Sciatic nerve (tissue), 2 donors: ENCODE measurements around the gene TEF. TPM values are rescaled to one million over a fixed set of nuclear protein-coding genes. Genes with fewer than 3 reads are reported as not detected.

ENCODE experiments used
- ATAC-seq: fragments of 200-7000 bp; cut with Tn5 transposase; one replicate; pipeline ENCODE4 v1.9.1; 2020; ENCODE audit warnings: mild to moderate bottlenecking, moderate library complexity
- DNase-seq: peaks from one replicate; pipeline ENCODE4 v3.0.0-alpha.2; 2020; ENCODE audit warnings: low spot score
- intact Hi-C: fragments of 100-400 bp; cut with DNase I; formaldehyde crosslinking; loops from one replicate; pipeline ENCODE4 v1.14.2; 2022
- total RNA-seq: library from RNA; stranded (reverse); fragmentation: NEBNext Ultra II Directional; extraction: Animal tissue kit (Norgen Biotek cat#: 25700); gene quantifications from one replicate; pipeline ENCODE4 v1.2.1, GENCODE V29; 2021
- donor health status: DM: no; HTN: no; CAD: no.
- donor health status: DM: no; HTN: no; CAD: no.

The TEF gene
- total RNA-seq, 1 donor from 2014 or later = 36.5 TPM

DNA sequence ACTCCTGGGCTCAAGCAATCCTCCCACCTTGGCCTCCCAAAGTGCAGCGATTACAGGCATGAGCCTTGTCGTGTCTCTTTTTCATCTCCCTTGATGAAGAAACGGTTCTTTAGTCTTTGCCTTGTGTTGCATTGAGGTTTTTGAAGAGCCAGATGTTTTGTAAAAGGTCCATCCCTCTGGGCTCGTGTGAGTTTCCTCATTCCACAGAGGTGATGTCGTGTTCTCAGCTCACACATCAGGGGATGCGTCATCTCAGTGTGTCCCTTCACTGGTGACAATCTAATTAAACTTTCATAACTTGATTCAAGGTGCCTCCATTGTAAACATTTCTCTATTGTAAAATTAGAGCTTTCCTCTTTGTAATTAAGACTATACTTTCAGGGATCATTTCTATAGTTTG, 29.7 kb upstream of the TEF start:
- intact Hi-C loops = no loop called here

DNA sequence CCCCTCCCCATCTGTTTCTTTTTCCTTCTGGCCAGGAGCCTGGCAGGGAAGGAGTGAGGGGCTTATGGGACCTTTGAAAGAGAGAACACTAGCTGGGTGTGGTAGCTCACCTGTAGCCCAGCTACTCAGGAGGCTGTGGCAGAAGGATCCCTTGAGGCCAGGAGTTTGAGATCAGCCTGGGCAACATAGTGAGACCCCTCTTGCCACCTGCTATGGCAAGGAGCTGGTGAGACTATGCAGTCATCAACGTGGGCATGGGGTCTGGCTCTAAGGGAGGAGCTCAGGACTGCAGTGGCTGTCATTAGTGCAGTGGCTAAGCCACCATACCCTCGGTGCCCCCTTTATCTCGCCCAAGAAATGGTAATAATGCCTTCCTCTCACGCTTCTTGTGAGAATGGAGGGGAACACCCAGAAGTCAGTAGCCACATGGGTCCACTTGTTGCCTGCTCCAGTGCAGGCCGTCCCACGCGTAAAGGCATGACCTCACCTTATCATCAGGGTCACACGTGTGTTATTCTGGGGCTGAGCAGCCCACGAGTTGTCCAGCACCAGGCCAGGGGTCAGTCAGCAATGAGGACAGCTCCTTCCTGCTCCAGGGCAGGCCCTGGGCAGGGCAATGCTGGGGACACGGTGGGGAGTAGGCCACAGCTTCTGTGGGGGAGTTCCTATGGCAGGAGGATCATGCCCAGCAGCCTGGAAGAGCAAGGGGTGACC, 27.7 kb upstream of the TEF start:
- ATAC-seq = no peak
- intact Hi-C loops = no loop called here
- no peak for DNase-seq

More for the DNA sequence above, 29.7 kb upstream of the TEF start:
- ATAC-seq (no peak), DNase-seq (no peak)

DNA sequence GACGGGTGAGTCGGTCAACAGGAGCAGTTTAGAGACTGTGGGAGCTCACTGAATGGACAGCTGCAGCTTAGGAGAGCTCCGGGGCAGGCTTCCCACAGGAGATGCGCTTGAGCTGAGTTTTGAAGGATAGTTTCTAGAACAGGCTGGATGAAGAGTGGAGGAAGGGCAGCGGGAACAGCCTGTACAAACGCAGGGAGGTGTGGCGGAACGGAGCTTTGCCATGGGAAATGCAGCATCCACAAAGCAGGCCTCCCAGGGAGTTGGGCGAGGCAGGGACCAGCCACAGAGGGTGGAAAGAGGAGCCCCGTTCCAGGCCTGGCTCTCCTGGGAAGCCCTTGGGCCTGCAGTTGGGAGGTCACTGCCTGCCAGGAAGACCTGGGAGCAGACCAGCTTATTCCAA, 26.8 kb upstream of the TEF start:
- ATAC-seq = peak; percentile 72
- intact Hi-C loops = no loop called here
- DNase-seq = no peak

DNA sequence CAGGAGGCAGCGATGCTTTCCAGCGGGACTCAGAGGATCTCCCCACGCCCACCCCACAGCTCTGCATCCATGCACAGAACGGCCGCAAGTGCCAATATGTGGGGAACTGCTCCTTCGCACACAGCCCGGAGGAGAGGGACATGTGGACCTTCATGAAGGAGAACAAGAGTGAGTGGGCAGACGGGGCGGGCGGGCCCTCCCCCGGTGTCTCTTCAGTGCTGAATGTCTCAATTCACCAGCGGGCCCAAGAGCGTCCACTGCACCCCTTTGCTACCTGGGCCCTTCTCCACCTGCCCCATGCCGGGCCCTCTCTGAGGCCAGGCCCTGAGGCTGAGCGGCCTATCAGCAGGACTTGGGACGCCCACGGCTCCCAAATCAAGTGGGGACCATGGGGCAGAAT, 25.8 kb upstream of the TEF start:
- intact Hi-C loops = no loop called here
- no peak for DNase-seq

DNA sequence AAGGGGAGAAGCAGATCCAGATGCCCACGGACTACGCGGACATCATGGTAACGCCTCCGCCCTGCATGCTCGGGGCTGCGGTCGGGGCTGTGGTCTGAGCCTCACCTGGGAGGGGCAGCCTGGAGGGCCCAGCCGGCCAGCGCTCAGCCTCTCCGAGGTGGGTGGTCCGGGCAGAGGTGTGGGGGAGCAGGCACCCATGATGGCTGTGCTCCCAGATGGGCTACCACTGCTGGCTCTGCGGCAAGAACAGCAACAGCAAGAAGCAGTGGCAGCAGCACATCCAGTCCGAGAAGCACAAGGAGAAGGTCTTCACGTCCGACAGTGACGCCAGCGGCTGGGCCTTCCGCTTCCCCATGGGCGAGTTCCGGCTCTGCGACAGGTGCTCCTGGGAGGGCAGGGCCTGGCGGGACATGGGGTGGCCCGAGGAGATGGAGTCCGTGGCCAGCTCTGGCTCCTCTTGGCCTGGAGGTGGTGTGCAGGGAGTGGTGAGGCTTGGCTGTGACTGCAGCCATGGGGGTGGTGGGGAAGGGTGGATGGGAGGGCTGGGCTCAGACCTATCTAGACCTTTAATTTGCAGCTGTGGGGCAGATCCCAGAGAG, 25.2 kb upstream of the TEF start:
- ATAC-seq = no peak
- intact Hi-C loops = no loop called here
- no peak for DNase-seq

More for the DNA sequence above, 25.8 kb upstream of the TEF start:
- ATAC-seq = no peak

DNA sequence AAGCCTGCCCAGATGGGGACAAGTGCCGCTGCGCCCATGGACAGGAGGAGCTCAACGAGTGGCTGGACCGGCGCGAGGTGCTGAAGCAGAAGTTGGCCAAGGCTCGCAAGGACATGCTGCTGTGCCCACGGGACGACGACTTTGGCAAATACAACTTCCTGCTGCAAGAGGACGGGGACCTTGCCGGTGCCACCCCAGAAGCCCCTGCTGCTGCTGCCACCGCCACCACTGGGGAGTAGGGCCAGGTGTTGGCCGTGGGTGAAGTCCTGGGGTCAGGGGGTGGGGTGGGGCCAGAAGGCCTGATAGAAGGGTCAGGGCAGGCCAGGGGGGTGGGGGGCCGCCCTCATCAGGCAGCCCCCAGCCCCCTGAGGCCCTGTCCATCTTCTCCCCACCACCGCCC, 24.6 kb upstream of the TEF start:
- ATAC-seq (no peak), DNase-seq (no peak)
- intact Hi-C loops = no loop called here

DNA sequence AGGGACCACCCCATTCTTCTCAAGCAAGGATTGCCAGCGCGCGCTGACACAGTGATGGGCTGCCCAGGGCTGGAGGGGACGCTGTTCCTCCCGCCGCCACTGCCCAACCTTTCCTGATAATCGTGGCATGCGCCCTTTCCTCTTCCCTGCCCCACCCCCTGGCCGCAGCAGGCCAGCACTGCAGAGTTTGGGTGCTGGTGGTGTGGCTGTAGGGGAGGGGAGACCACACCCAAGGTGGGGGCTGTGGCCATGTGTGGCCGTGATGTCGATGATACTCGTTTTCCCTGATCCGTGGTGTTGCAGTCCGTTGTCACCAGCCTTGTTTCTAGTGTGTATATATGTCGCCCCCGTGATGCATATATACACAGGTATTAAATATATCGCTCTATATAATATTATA, 22.8 kb upstream of the TEF start:
- DNase-seq (no peak), ATAC-seq (no peak)
- intact Hi-C loops = no loop called here

DNA sequence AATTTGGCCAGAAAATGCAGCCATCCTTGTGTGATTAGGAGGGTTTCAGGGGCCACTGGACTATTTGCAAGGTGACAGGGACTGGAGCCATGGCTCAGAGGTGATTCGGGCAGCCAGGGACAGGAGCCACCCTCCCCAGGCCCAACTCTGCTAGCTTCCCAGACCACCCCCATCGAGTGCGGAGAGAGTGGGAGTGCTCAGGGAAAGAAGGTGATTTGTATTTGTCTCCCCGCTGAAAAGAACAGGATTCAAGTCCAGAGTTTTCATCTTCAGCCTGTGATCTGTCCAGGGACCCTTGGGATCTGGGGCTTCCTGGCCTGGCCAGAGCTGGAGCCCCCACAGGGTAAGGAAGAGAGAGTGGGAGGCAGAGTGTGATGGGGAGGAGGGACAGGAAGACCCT, 22.4 kb upstream of the TEF start:
- ATAC-seq = no peak
- DNase-seq = no peak
- intact Hi-C loops = no loop called here

DNA sequence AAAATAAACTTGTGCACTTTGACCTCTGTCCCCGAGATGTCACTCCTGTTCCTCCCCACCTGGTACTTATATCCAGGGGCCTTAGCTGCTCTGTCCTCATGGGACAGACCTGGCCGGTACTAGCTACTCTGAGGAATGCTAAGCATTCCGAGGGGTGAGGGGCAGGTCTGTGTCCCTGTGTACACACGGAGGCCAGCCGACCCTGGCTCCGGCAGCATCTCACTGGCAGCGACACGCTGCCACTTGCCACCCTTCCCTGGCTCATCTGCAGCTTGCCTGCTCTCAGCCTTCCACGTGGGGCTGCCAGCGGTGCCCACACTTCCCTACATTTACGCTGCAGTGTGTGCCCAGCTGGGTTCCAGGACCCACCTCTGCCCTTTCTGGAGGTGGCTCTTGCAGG, 21.6 kb upstream of the TEF start:
- ATAC-seq = no peak
- DNase-seq = no peak
- intact Hi-C loops = no loop called here

DNA sequence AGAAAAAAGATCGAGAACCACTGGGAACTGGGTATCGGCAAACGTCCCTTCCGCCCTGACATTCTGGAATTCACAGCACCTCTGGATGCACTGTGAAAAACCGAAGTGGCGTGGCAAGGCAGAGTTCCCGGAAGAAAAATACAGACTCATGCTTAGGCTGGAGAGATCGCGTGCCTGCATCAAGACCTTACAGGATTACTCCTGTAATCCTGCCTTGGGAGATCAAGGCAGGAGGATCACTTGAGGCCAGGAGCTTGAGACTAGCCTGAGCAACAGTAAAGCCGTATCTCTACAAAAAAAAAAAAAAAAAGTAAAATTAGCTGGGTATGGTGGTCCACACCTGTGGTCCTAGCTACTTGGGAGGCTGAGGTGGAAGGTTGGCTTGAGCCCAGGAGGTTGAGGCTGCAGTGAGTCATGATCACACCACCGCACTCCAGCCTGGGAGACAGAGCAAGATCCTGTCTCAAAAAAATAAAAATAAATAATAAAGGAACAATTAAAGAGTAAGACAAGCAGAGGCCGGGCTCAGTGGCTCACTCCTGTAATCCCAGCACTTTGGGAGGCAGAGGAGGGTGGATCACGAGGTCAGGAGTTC, 19.9 kb upstream of the TEF start:
- DNase-seq (no peak), ATAC-seq (no peak)
- intact Hi-C loops = no loop called here

DNA sequence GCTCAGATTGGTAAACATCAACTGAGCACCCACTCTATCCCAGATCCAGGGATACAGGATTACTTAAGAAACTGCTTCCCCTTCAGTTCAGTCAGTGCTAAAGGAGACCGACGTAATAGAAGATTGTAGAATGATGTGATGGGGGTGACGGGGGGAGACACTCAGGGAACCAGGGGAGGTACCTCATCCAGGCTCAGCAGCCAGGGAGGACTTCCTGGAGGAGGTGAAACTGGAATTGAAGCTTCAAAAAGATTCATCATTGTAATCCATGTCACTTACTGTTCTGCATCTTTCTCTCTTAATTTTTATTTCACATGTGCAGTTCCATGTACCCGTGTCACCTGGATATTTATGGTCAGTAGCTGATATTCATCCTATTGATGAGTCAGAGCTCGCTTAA, 19.1 kb upstream of the TEF start:
- DNase-seq (no peak), ATAC-seq (no peak)
- intact Hi-C loops = no loop called here

DNA sequence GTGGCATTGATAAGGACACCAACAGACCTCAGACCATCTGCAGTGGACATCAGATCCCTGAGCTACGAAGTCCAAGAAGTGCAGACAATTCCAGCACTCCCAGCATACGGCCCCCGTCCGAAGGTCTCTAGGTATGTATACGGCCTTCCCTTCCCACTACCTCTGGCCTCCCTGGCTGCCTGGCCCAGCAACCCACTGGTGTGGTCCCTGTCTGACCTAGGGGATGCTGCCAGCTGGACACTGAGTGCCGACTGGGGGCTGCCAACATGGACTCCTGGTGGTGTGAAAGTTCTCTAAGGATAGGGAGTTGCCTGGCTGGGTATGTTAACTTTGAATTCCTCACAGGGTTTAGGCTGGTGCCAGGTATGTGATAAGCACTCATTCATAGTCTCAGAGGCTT, 17.5 kb upstream of the TEF start:
- intact Hi-C loops = no loop called here
- ATAC-seq = no peak
- no peak for DNase-seq

DNA sequence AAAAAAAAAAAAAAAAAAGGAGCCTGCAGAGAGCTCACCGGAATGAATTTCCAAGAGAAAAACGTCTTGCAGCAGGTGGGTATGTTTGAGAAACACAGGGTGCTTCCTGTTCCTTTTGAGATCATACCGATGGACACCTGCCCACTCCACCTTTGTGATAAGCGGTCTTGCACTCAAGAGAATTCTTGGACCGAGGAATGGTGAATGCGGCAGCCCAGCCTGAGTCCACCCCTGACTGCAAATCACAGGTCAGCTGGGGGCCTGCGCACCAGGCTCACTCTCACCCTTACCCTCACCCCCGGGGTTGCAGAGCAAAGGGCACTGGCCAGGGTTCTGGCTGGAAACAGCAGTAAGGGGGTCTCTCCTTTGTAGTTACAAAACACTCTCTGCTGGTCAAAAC, 16.8 kb upstream of the TEF start:
- DNase-seq = no peak
- intact Hi-C loops = no loop called here
- ATAC-seq = no peak

DNA sequence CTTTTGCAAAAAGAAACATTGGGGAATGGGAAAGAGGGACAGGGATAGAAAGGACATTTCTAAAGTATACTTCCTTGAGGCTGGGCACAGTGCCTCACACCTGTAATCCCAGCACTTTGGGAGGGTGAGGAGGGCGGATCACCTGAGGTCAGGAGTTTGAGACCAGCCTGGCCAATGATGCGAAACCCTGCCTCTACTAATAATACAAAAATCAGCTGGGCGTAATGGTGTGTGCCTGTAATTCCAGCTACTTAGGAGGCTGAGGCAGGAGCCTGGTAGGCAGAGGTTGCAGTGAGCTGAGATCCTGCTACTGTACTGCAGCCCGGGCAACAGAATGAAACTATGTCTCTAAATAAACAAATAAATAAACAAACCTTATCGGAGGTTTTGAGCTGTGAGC, 16.3 kb upstream of the TEF start:
- intact Hi-C loops = no loop called here
- ATAC-seq (no peak), DNase-seq (no peak)

DNA sequence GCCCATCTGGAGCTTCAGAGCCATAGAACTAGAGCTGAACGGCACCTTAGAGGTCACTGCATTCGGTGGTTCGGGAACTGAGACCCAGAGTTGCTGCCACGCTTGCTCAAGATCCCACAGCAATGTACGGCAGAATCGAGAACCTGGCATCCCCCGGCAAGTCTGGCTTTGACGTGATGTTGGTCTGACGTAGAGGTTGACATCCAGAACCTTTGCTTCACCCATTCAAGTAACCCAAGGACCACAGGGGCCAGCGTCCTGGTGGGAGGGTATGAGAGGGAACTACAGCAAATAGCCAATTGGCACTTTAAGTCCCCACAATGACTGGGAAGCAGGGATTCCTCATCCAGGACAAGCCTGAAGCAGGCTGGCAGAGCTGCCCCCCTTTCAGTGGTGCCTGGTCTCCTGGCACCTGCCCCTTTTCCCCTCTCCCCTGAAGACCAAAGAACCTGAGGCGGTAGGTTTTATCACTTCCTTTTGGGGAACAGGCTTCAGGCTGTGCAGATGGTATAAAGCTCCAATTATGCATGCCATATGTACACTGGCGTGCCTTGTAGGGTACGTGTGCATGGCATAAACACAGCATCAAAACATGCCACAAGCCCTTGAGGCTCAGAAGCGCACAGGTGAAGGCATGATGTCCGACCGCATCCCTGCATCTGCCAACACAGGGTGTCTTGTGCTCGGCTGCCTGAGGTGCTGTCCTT, 15.3 kb upstream of the TEF start:
- intact Hi-C loops = no loop called here
- DNase-seq = no peak
- peak; percentile 0 for ATAC-seq

DNA sequence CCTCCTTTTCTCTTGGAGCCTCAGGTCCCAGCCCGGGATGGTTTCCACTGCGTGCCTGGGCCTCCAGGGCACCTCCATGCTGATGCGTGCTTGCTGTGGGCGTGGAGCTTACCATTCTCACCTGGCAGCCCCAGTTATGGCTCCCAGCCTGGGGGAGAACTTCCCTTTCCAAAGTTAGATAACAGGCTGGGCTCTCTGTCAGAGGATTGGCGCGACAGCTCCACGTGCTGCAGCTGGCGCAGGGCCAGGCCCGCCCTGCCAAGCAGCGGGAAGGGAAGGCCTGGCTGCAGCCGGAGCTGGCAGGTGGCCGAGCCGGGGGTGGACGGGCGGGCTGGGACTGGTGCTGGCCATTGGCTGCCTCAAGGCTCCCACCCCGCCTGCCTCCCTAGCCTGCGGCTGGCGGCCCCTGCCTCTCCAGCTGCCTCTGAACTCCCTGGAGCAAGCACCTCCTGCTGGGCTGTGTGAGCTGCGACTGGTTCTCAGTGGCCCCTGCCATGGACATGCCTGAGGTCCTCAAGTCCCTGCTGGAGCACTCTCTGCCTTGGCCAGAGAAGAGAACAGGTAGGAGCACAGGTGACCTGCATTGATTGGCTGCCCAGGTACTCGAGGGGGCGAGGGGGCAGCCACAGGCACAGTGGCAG, 14.6 kb upstream of the TEF start:
- intact Hi-C loops = no loop called here
- DNase-seq (peak; percentile 98), ATAC-seq (peak; percentile 95)

DNA sequence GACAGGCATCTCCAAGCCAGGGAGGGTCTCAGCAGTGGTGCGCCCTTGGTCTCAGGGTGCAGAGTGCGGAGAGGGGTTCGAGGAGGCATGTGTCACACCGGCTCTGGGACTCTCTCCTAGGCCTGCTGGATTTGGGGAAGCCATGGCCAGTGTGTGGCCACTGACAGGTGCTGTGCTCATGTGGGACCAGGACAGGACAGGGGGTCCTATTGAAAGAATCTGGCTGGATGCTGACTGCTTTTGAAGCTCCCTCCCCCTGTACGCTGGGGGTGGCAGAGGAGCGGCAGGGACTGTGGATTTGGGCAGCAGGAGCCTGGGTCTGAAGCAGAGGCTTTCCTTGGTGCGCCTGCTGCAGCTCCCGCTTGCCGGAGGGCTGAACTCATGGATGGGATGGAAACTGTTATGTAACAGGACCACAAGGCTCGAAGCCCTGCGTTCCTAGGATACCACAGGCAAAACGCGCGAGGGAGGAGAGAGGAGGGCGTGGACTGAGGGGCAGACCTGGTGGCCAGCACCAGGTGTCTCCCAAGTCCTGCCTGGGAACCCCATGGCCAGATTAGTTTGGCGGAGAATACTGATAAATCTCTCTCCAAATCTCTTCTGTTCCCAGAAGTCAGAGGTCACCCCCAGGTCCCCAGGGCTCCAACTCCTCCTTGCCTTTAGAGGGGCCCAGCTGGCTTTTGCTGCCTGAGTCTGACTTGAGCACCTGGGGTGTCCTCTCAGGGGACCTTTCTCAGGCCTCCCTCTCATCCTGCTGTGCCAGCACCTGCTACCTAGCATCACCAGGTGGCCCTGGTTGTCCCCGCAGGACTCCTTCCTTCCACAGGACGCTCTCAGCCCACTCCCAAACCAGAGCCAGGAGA, 13.8 kb upstream of the TEF start:
- DNase-seq (peak; percentile 75), ATAC-seq (peak; percentile 82)
- intact Hi-C loops = no loop called here

DNA sequence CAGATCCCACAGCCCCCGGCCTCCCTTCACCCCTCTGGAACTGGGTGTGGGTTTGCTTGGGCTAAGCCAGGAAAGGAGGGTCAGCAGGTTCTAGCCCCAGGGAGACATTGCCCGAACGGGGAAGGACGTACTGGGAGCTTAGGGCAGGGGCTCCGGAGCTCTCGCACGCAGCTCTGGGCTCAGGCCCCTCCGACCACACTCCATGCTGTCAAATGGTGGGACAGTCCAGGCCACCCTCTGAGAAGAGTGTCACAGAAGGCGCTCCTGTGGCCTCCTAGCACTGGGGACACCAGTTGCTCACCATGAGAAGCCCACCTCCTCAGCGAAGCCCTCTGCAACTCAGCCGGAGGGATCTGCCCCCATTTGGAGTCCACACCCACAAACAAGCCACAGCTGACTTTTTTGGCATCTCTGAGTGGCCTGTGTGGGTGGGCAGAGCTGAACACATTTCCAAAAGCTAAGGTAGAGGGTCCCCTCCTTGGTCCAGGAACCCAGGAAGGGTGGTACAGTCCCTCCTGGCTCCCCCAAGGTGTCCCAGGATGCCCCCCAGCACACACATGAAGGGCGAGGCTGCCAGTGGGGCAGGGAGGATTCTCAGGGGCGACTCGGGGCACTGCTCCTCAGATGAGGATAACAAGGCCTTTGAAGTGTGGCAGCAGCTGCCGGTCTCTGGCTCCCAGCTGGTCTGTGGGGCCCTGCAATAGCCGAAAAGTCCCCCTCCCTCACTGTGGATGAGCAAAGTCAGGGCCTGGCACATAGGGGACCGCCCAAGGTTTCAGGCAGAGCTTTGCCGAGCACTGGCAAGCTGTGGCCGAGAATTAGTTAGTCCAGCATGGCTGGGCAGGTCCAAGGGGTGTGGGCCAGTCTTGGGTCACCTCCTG, 13.0 kb upstream of the TEF start:
- intact Hi-C loops = no loop called here
- DNase-seq (no peak), ATAC-seq (no peak)
